GM23338 (cell line): ENCODE data around the gene C11orf54. TPM values are rescaled to one million over a fixed set of nuclear protein-coding genes. Genes with fewer than 3 reads are reported as not detected.

Source experiments
- ATAC-seq: fragments of 200-7000 bp; cut with Tn5 transposase; 3 replicates; pipeline ENCODE4 v1.9.1; 2020
- DNase-seq: peaks from one replicate; pipeline ENCODE4 v3.0.0-alpha.2; 2015; ENCODE audit warnings: low spot score
- H2AFZ ChIP-seq: fragments of 200-600 bp; sonication (generic); 2 replicates; pipeline ENCODE4 v1.8.0; 2016; ENCODE audit warnings: antibody characterized with exemption, mild to moderate bottlenecking, moderate library complexity
- H3F3A ChIP-seq: fragments of 200-600 bp; sonication (generic); replicated peaks from 2 replicates; pipeline ENCODE4 v1.8.0; 2017; ENCODE audit warnings: antibody characterized with exemption, mixed run types, low read depth
- H3K27ac ChIP-seq: fragments of 200-600 bp; sonication (generic); 2 replicates; pipeline ENCODE4 v1.6.1; 2016; ENCODE audit warnings: low read depth
- H3K27me3 ChIP-seq: fragments of 200-600 bp; sonication (generic); 2 replicates; pipeline ENCODE4 v1.8.0; 2016; ENCODE audit warnings: mild to moderate bottlenecking, mixed run types, moderate library complexity; ENCODE audit not compliant: insufficient read depth
- H3K36me3 ChIP-seq: fragments of 200-600 bp; sonication (generic); 2 replicates; pipeline ENCODE4 v1.8.0; 2016; ENCODE audit warnings: mild to moderate bottlenecking; ENCODE audit not compliant: insufficient read depth
- H3K4me1 ChIP-seq: fragments of 200-600 bp; sonication (generic); 2 replicates; pipeline ENCODE4 v1.8.0; 2016; ENCODE audit warnings: mild to moderate bottlenecking, moderate library complexity; ENCODE audit not compliant: insufficient read depth
- H3K4me2 ChIP-seq: fragments of 200-600 bp; sonication (generic); 2 replicates; pipeline ENCODE4 v1.7.1; 2017; ENCODE audit warnings: mixed run types
- H3K4me3 ChIP-seq: fragments of 200-600 bp; sonication (generic); 2 replicates; pipeline ENCODE4 v1.6.1; 2016; ENCODE audit warnings: mixed run types
- H3K79me2 ChIP-seq: fragments of 200-600 bp; sonication (generic); replicated peaks from 2 replicates; pipeline ENCODE4 v1.8.0; 2017; ENCODE audit warnings: mild to moderate bottlenecking; ENCODE audit not compliant: insufficient read depth
- H3K9me2 ChIP-seq: fragments of 200-600 bp; sonication (generic); 2 replicates; pipeline ENCODE4 v1.8.0; 2017; ENCODE audit not compliant: insufficient read depth
- H4K20me1 ChIP-seq: fragments of 200-600 bp; sonication (generic); replicated peaks from 2 replicates; pipeline ENCODE4 v1.8.0; 2017; ENCODE audit warnings: mild to moderate bottlenecking; ENCODE audit not compliant: insufficient read depth
- H3K27ac Mint-ChIP-seq: 2 replicates; pipeline ENCODE4 v1.8.0; 2020; ENCODE audit warnings: inconsistent platforms, mild to moderate bottlenecking, moderate library complexity, mixed read lengths
- H3K27me3 Mint-ChIP-seq: 3 replicates; pipeline ENCODE4 v1.8.0; 2022; ENCODE audit warnings: low read depth, mild to moderate bottlenecking, moderate library complexity, mixed read lengths, inconsistent platforms; ENCODE audit not compliant: insufficient read depth, poor library complexity
- H3K36me3 Mint-ChIP-seq: 3 replicates; pipeline ENCODE4 v1.8.0; 2021; ENCODE audit warnings: low read depth, mild to moderate bottlenecking, inconsistent platforms, moderate library complexity, mixed read lengths
- H3K4me1 Mint-ChIP-seq: 3 replicates; pipeline ENCODE4 v1.8.0; 2020; ENCODE audit warnings: mild to moderate bottlenecking, inconsistent platforms, mixed read lengths
- H3K4me3 Mint-ChIP-seq: 3 replicates; pipeline ENCODE4 v1.8.0; 2021; ENCODE audit warnings: moderate library complexity, mild to moderate bottlenecking, inconsistent platforms, mixed read lengths
- H3K9me3 Mint-ChIP-seq: 3 replicates; pipeline ENCODE4 v1.8.0; 2020; ENCODE audit warnings: moderate library complexity, mild to moderate bottlenecking, inconsistent platforms, mixed read lengths
- CREB1 ChIP-seq: fragments of 250-450 bp; sonication (Bioruptor Pico); IDR thresholded peaks from 2 replicates; pipeline ENCODE4 v1.5.0; 2020; ENCODE audit warnings: low read depth, mild to moderate bottlenecking, moderate library complexity
- ETS1 ChIP-seq: IDR thresholded peaks from 2 replicates; pipeline ENCODE4 v1.6.1; 2016; ENCODE audit warnings: antibody characterized with exemption
- EZH2 ChIP-seq: fragments of 200-600 bp; sonication (generic); IDR thresholded peaks from one replicate; pipeline ENCODE4 v1.8.0; 2017; ENCODE audit warnings: antibody characterized with exemption, mild to moderate bottlenecking, low read depth; ENCODE audit not compliant: unreplicated experiment
- EZH2phosphoT487 ChIP-seq: fragments of 200-600 bp; sonication (generic); IDR thresholded peaks from one replicate; pipeline ENCODE4 v1.8.1; 2018; ENCODE audit warnings: antibody characterized with exemption; ENCODE audit not compliant: unreplicated experiment
- JUNB ChIP-seq: IDR thresholded peaks from one replicate; pipeline ENCODE4 v1.6.1; 2016; ENCODE audit warnings: antibody characterized with exemption; ENCODE audit not compliant: unreplicated experiment
- NANOG ChIP-seq: IDR thresholded peaks from 2 replicates; pipeline ENCODE4 v1.6.1; 2016; ENCODE audit warnings: antibody characterized with exemption, borderline replicate concordance
- POLR2AphosphoS5 ChIP-seq: IDR thresholded peaks from 2 replicates; pipeline ENCODE4 v1.6.1; 2016; ENCODE audit warnings: antibody characterized with exemption, low read depth
- STAT1 ChIP-seq: IDR thresholded peaks from one replicate; pipeline ENCODE4 v1.6.1; 2016; ENCODE audit warnings: antibody characterized with exemption; ENCODE audit not compliant: unreplicated experiment
- ZNF114 ChIP-seq: fragments of 250-450 bp; sonication (Bioruptor Pico); IDR thresholded peaks from 2 replicates; pipeline ENCODE4 v1.5.0; 2020; ENCODE audit warnings: mild to moderate bottlenecking, moderate library complexity
- ZNF331 ChIP-seq: fragments of 250-450 bp; sonication (Bioruptor Pico); IDR thresholded peaks from 2 replicates; pipeline ENCODE4 v1.5.0; 2020; ENCODE audit warnings: low read depth, mild to moderate bottlenecking, moderate library complexity
- ZNF462 ChIP-seq: fragments of 250-450 bp; sonication (Bioruptor Pico); IDR thresholded peaks from 2 replicates; pipeline ENCODE4 v1.5.0; 2020; ENCODE audit warnings: mild to moderate bottlenecking, moderate library complexity
- polyA plus RNA-seq: library from polyadenylated mRNA; unstranded; fragments of >200 nt; fragmentation: Nextera tagmentation; extraction: Ambion mirVana; gene quantifications from 2 replicates; pipeline ENCODE4 v1.2.1, GENCODE V29; 2016
- total RNA-seq: library from RNA; depleted of rRNA; stranded (reverse); fragments of >200 nt; shearing (Covaris generic); gene quantifications from 2 replicates; pipeline ENCODE4 v1.2.3, GENCODE V29; 2014
- TF ChIP-seq, protein P1 (sequence below), 2 experiments: fragments of 200-600 bp in 1 of 2; sonication (generic) in 1 of 2; conservative IDR thresholded peaks; 2 replicates each; pipeline versions ENCODE4 v1.5.1 to v1.6.1; 2016 to 2017; ENCODE audit warnings: antibody characterized with exemption in 2 of 2, low read depth in 2 of 2, mild to moderate bottlenecking in 2 of 2, moderate library complexity in 1 of 2
- TF ChIP-seq, protein P2 (sequence below): IDR thresholded peaks from one replicate; pipeline ENCODE4 v1.6.1; 2018; ENCODE audit warnings: antibody characterized with exemption; ENCODE audit not compliant: unreplicated experiment

Gene C11orf54
- total and polyA plus RNA-seq, 2 experiments from 2014 or later: 35.8 to 38.8 TPM

- Histone ChIP-seq H2AFZ (no peak overlapping the region), H4K20me1 (peaks cover 43% of the 10 kb centered on the region), H3K27ac (no peak overlapping the region), H3K27me3 (no peaks in the 10 kb centered on the region), H3K79me2 (peaks cover 50% of the 10 kb centered on the region), H3K9me2 (no peaks in the 10 kb centered on the region), H3F3A (peaks cover 5% of the 10 kb centered on the region; the same call in 1 of the 2 replicates), H3K4me1 (peaks cover 6% of the 10 kb centered on the region; the same call in 1 of the 2 replicates), H3K4me3 (no peak overlapping the region), H3K4me2 (no peak overlapping the region), H3K36me3 (peaks cover 87% of the 10 kb centered on the region)
- no peaks in the 10 kb centered on the region for H3K9me3 Mint-ChIP-seq
- TF ChIP-seq ZNF331 (CRISPR knock-in tag): no peak
- no peak for TF ChIP-seq JUNB
- no peak for TF ChIP-seq CREB1
- no peak for TF ChIP-seq STAT1
- no peak for TF ChIP-seq POLR2AphosphoS5
- no peak for TF ChIP-seq EZH2phosphoT487
- TF ChIP-seq ZNF462 (CRISPR knock-in tag): no peak
- TF ChIP-seq, protein P1, sequence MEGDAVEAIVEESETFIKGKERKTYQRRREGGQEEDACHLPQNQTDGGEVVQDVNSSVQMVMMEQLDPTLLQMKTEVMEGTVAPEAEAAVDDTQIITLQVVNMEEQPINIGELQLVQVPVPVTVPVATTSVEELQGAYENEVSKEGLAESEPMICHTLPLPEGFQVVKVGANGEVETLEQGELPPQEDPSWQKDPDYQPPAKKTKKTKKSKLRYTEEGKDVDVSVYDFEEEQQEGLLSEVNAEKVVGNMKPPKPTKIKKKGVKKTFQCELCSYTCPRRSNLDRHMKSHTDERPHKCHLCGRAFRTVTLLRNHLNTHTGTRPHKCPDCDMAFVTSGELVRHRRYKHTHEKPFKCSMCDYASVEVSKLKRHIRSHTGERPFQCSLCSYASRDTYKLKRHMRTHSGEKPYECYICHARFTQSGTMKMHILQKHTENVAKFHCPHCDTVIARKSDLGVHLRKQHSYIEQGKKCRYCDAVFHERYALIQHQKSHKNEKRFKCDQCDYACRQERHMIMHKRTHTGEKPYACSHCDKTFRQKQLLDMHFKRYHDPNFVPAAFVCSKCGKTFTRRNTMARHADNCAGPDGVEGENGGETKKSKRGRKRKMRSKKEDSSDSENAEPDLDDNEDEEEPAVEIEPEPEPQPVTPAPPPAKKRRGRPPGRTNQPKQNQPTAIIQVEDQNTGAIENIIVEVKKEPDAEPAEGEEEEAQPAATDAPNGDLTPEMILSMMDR (conservative IDR thresholded peaks at IDR 0.05; ENCODE audit: low read depth in 2 of 2): no peak
- TF ChIP-seq NANOG: no peak
- TF ChIP-seq, protein P2, sequence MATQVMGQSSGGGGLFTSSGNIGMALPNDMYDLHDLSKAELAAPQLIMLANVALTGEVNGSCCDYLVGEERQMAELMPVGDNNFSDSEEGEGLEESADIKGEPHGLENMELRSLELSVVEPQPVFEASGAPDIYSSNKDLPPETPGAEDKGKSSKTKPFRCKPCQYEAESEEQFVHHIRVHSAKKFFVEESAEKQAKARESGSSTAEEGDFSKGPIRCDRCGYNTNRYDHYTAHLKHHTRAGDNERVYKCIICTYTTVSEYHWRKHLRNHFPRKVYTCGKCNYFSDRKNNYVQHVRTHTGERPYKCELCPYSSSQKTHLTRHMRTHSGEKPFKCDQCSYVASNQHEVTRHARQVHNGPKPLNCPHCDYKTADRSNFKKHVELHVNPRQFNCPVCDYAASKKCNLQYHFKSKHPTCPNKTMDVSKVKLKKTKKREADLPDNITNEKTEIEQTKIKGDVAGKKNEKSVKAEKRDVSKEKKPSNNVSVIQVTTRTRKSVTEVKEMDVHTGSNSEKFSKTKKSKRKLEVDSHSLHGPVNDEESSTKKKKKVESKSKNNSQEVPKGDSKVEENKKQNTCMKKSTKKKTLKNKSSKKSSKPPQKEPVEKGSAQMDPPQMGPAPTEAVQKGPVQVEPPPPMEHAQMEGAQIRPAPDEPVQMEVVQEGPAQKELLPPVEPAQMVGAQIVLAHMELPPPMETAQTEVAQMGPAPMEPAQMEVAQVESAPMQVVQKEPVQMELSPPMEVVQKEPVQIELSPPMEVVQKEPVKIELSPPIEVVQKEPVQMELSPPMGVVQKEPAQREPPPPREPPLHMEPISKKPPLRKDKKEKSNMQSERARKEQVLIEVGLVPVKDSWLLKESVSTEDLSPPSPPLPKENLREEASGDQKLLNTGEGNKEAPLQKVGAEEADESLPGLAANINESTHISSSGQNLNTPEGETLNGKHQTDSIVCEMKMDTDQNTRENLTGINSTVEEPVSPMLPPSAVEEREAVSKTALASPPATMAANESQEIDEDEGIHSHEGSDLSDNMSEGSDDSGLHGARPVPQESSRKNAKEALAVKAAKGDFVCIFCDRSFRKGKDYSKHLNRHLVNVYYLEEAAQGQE: no peak
- no peak for TF ChIP-seq ETS1
- no peak for TF ChIP-seq ZNF114 (CRISPR knock-in tag)
- no peak for TF ChIP-seq EZH2
- H3K36me3 Mint-ChIP-seq: peaks cover 94% of the 10 kb centered on the region
- no peak for DNase-seq
- H3K27ac Mint-ChIP-seq: no peak overlapping the region
- no peak for ATAC-seq
- H3K4me1 Mint-ChIP-seq: peaks cover 5% of the 10 kb centered on the region; the same call in 2 of the 3 replicates
- no peak overlapping the region for H3K4me3 Mint-ChIP-seq
- H3K27me3 Mint-ChIP-seq: no peaks in the 10 kb centered on the region
Measured at GRCh38 chr11:93791493-93791892, 50.0 kb downstream of the C11orf54 start.
